Mucosa of rectum (tissue), 2 donors: ENCODE results near the gene MYRIP.

ENCODE experiments used
- H3K27ac ChIP-seq, 2 donors: one replicate each; pipeline ENCODE4 v1.7.0; 2013; ENCODE audit warnings: inconsistent platforms in 2 of 2, low read depth in 2 of 2, low read length in 2 of 2
- H3K27me3 ChIP-seq, 2 donors: one replicate each; pipeline ENCODE4 v1.7.0; 2013; ENCODE audit warnings: low read length in 2 of 2; ENCODE audit not compliant: control insufficient read depth in 2 of 2, insufficient read depth in 2 of 2
- H3K36me3 ChIP-seq, 2 donors: one replicate each; pipeline ENCODE4 v1.7.0; 2013; ENCODE audit warnings: low read length in 2 of 2; ENCODE audit not compliant: control insufficient read depth in 2 of 2, insufficient read depth in 2 of 2
- H3K4me1 ChIP-seq, 2 donors: one replicate each; pipeline ENCODE4 v1.7.0; 2013; ENCODE audit warnings: low read length in 2 of 2, mild to moderate bottlenecking in 1 of 2; ENCODE audit not compliant: control insufficient read depth in 2 of 2, insufficient read depth in 2 of 2
- H3K4me3 ChIP-seq, 2 donors: one replicate each; pipeline ENCODE4 v1.7.0; 2013; ENCODE audit warnings: low read length in 2 of 2
- H3K9ac ChIP-seq, 2 donors: one replicate each; pipeline ENCODE4 v1.7.0; 2013; ENCODE audit warnings: low read length in 2 of 2, low read depth in 1 of 2, mild to moderate bottlenecking in 1 of 2
- H3K9me3 ChIP-seq, 2 donors: one replicate each; pipeline ENCODE4 v1.7.0; 2013; ENCODE audit warnings: low read length in 2 of 2; ENCODE audit not compliant: control insufficient read depth in 2 of 2
- donor health status: healthy.
- donor health status: Normal muscosa, but diverticular disease.

MYRIP gene

GRCh38 chr3:39804951-39805350 is 4.5 kb upstream of the MYRIP start:
- H3K4me3 ChIP-seq, result no peak overlapping the region
- peaks cover 0 to 2% of the 10 kb centered on the region in 2 donors for H3K9me3 ChIP-seq
- H3K27me3 ChIP-seq, result peaks cover 4 to 6% of the 10 kb centered on the region in 2 donors
- H3K27ac ChIP-seq, result no peak overlapping the region
- no peaks in the 10 kb centered on the region for H3K36me3 ChIP-seq
- no peak overlapping the region for H3K9ac ChIP-seq
- peaks cover 2 to 4% of the 10 kb centered on the region in 2 donors for H3K4me1 ChIP-seq

DNA sequence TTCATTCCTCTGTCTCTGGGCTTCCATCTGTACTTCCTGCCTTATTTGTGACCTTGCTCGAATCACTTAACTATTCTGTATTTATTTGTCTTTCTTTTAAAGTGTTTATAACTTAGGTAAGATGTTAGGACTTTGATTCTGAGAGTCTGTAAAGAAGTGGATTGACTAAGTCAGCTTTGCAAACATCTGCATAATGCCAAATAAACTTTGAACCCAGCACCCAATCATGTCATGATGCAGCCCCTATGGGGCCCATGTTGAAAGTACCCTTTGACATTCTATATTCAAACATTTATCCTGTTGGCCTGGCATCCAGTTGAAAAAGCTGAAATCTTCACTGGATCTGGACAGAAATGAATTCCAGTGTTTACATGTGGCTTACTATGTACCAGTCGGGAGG is 3.8 kb upstream of the MYRIP start:
- Histone ChIP-seq H3K4me3 (no peak overlapping the region), H3K4me1 (peaks cover 8 to 10% of the 10 kb centered on the region in 2 donors), H3K27ac (no peak overlapping the region), H3K9ac (no peak overlapping the region), H3K9me3 (peaks cover 0 to 2% of the 10 kb centered on the region in 2 donors), H3K36me3 (no peaks in the 10 kb centered on the region), H3K27me3 (peaks cover 6 to 11% of the 10 kb centered on the region in 2 donors)

GRCh38 chr3:39806820-39807219 is 2.6 kb upstream of the MYRIP start:
- peaks cover 8 to 10% of the 10 kb centered on the region in 2 donors for H3K4me1 ChIP-seq
- no peak overlapping the region for H3K27ac ChIP-seq
- H3K27me3 ChIP-seq, result peaks cover 8 to 22% of the 10 kb centered on the region in 2 donors

DNA sequence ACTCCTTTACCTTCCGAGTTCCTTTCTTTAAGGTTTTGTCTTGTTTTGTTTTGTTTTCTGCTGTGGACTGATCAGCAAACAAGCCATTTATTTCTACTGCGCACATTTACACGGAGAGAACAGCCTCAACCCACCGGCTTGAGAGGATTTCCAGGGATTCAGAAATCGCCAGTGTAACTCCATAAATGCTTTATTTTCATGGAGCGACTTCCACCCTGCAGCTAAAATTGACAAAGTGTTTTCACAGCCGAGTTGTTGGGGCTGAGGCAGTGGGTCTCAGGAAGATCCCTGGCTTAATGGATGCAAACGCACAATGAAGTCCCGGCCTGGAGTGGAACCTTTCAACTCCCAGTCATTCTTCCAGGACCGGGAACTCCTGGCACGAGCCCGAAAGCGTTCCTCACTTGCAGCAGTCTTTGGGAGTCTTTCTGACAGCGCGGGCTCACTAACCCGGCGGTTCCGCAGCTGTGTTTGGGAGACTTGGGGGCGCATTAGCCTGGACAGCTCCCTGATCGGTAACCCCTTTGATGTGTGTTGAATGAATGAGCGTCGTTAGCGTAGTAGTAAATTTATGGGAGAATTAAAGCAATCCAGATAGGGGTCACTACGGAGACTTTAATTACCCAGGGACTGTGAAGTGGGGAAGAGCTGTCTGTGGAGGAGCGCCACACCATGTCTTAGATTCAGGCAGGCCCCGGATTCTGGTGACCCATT is 785 bp upstream of the MYRIP start:
- H3K9ac ChIP-seq, result peak overlapping the region in 1 of 2 donors; percentile 1
- H3K4me3 ChIP-seq, result peak overlapping the region; percentile 41 to 63
- no peak overlapping the region for H3K27ac ChIP-seq
- H3K36me3 ChIP-seq, result no peaks in the 10 kb centered on the region
- peaks cover 16 to 24% of the 10 kb centered on the region in 2 donors for H3K27me3 ChIP-seq
- peaks cover 0 to 2% of the 10 kb centered on the region in 2 donors for H3K9me3 ChIP-seq
- peaks cover 8 to 10% of the 10 kb centered on the region in 2 donors for H3K4me1 ChIP-seq

More at GRCh38 chr3:39806820-39807219, 2.6 kb upstream of the MYRIP start:
- Histone ChIP-seq H3K4me3 (no peak overlapping the region), H3K36me3 (no peaks in the 10 kb centered on the region), H3K9ac (no peak overlapping the region), H3K9me3 (peaks cover 0 to 2% of the 10 kb centered on the region in 2 donors)

DNA sequence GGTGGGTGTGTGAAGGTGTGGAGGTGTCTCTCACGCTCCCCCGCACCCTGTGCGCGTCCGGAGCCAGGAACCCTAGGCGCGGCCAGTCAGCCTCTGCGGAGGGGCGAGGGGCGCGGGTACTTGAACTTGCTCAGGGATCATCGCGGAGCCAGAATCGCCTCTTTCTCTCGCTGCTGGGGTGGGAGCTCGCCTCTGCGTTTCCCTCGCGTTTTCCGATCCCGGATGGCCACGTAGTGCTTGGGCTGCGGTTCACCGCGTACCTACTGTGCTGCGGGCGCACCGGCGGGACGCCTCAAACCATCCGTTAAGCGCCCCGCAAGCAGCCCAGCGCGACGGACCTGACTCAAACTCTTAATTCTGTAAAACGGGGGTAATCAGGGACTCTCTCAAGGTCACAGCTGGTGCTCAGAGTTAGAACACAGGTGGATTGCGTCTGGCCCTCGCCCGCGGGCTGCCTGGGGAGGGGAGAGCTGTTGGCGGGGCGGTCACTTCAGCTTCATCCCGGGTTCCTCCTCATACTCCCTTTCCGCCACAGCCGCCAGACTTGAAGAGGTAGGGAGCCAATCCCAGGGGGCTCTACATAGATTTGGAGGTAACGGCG is 686 bp downstream of the MYRIP start:
- Histone ChIP-seq H3K27ac (peak overlapping the region in 1 of 2 donors; percentile 37), H3K36me3 (no peaks in the 10 kb centered on the region), H3K27me3 (peaks cover 16 to 24% of the 10 kb centered on the region in 2 donors), H3K4me3 (peak overlapping the region; percentile 74 to 75), H3K9me3 (no peaks in the 10 kb centered on the region), H3K9ac (peak overlapping the region; percentile 32 to 72), H3K4me1 (peaks cover 8 to 10% of the 10 kb centered on the region in 2 donors)

GRCh38 chr3:39810647-39811161 is 1.3 kb downstream of the MYRIP start:
- Histone ChIP-seq H3K9me3 (no peaks in the 10 kb centered on the region), H3K9ac (peak overlapping the region in 1 of 2 donors; percentile 72), H3K4me3 (peak overlapping the region; percentile 74 to 75), H3K36me3 (no peaks in the 10 kb centered on the region), H3K27ac (no peak overlapping the region), H3K4me1 (peaks cover 8 to 10% of the 10 kb centered on the region in 2 donors), H3K27me3 (peaks cover 16 to 24% of the 10 kb centered on the region in 2 donors)

DNA sequence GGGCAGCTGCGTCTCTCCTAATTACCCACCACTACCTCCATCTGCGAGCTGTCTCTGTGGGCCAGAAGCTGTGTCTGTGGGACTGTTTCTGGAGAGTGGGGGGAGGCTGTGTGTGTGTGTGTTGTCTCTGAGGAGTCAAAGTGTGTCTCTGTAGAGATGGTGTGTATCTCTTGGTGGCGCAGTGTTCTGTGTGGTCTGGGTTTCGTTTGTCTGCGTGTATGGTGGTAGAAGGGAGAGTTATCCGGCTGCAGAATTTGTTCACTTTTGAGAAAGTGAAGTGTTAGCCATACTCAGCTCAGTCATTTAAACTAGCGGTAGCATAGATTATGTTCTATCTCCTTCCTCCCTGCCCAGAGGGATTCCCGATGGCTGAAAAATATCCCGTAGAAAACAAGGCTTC is 2.2 kb downstream of the MYRIP start:
- Histone ChIP-seq H3K9me3 (no peaks in the 10 kb centered on the region), H3K27ac (no peak overlapping the region), H3K27me3 (peaks cover 16 to 24% of the 10 kb centered on the region in 2 donors), H3K9ac (no peak overlapping the region), H3K36me3 (no peaks in the 10 kb centered on the region), H3K4me1 (peaks cover 8 to 10% of the 10 kb centered on the region in 2 donors), H3K4me3 (no peak overlapping the region)

- Histone ChIP-seq H3K36me3 (no peaks in the 10 kb centered on the region), H3K9me3 (no peaks in the 10 kb centered on the region), H3K9ac (no peak overlapping the region), H3K27me3 (peaks cover 16 to 24% of the 10 kb centered on the region in 2 donors), H3K4me1 (peaks cover 8 to 10% of the 10 kb centered on the region in 2 donors), H3K27ac (no peak overlapping the region), H3K4me3 (no peak overlapping the region)
Observed at GRCh38 chr3:39812537-39812936, 3.1 kb downstream of the MYRIP start.

GRCh38 chr3:39814007-39814406 is 4.6 kb downstream of the MYRIP start:
- no peaks in the 10 kb centered on the region for H3K9me3 ChIP-seq
- peaks cover 8 to 10% of the 10 kb centered on the region in 2 donors for H3K4me1 ChIP-seq
- H3K27me3 ChIP-seq, result peaks cover 12 to 24% of the 10 kb centered on the region in 2 donors

DNA sequence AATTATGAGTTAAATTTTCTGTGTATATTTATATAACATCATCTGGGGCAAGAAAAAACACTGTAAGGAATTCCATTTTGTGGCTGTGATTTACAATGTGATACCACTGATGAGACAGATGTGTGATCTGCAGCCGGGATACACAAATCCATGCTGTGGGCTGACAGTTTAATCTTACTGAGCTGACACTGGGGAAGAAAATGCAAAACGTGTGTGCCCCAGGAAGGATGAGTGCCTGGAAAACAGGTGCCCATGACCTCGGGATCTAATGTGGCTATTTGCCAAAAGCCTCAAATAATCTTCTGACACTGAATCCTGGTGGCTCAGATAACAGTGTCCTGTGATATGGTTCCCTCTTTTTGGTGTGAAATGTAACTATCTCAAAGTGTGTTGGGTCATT is 10.5 kb downstream of the MYRIP start:
- Histone ChIP-seq H3K27ac (no peak overlapping the region), H3K36me3 (no peaks in the 10 kb centered on the region), H3K27me3 (no peaks in the 10 kb centered on the region), H3K4me1 (no peaks in the 10 kb centered on the region), H3K9ac (no peak overlapping the region), H3K4me3 (no peak overlapping the region), H3K9me3 (no peaks in the 10 kb centered on the region)

More at GRCh38 chr3:39814007-39814406, 4.6 kb downstream of the MYRIP start:
- no peak overlapping the region for H3K27ac ChIP-seq
- no peak overlapping the region for H3K9ac ChIP-seq
- no peaks in the 10 kb centered on the region for H3K36me3 ChIP-seq
- H3K4me3 ChIP-seq, result no peak overlapping the region
